Fibroblast of lung (primary cell): ENCODE measurements around the gene SNX15. TPM values are rescaled to one million over a fixed set of nuclear protein-coding genes. Genes with fewer than 3 reads are reported as not detected.

ENCODE experiments used
- DNase-seq, 2 donors: peaks; one replicate each; pipeline versions ENCODE4 v3.0.0 to v3.0.0-alpha.2; 2010; ENCODE audit warnings: low read depth in 2 of 2
- H2AFZ ChIP-seq: 2 replicates; pipeline ENCODE4 v1.5.1; 2012; ENCODE audit warnings: low read length, control low read depth, inconsistent platforms
- H3K27ac ChIP-seq: 2 replicates; pipeline ENCODE4 v1.5.1; 2011; ENCODE audit warnings: low read length, control low read depth; ENCODE audit not compliant: insufficient read depth
- H3K27me3 ChIP-seq: 2 replicates; pipeline ENCODE4 v1.5.1; 2011; ENCODE audit warnings: mild to moderate bottlenecking, low read length; ENCODE audit not compliant: control insufficient read depth, insufficient read depth
- H3K36me3 ChIP-seq: 2 replicates; pipeline ENCODE4 v1.5.1; 2011; ENCODE audit warnings: low read length; ENCODE audit not compliant: control insufficient read depth, insufficient read depth
- H3K4me1 ChIP-seq: 2 replicates; pipeline ENCODE4 v1.5.1; 2011; ENCODE audit warnings: low read length; ENCODE audit not compliant: control insufficient read depth, insufficient read depth; ENCODE audit errors: extremely low read depth
- H3K4me2 ChIP-seq: 2 replicates; pipeline ENCODE4 v1.5.1; 2011; ENCODE audit warnings: low read length, control low read depth; ENCODE audit not compliant: insufficient read depth; ENCODE audit errors: extremely low read depth
- H3K4me3 ChIP-seq, 4 experiments: fragments of 200-600 bp in 1 of 4; sonication (generic) in 1 of 4; replicated peaks in 1 of 4; 2 replicates each; pipeline ENCODE4 v1.5.1; 2011 to 2016; ENCODE audit warnings: low read length in 4 of 4, low read depth in 3 of 4, mild to moderate bottlenecking in 3 of 4, control low read depth in 2 of 4, inconsistent platforms in 1 of 4, mixed read lengths in 1 of 4; ENCODE audit not compliant: insufficient read depth in 1 of 4; ENCODE audit errors: control extremely low read depth in 1 of 4
- H3K79me2 ChIP-seq: 2 replicates; pipeline ENCODE4 v1.5.1; 2012; ENCODE audit warnings: mild to moderate bottlenecking, low read length, inconsistent platforms; ENCODE audit not compliant: control insufficient read depth, insufficient read depth
- H3K9ac ChIP-seq: 2 replicates; pipeline ENCODE4 v1.5.1; 2011; ENCODE audit warnings: mild to moderate bottlenecking, low read length, control low read depth; ENCODE audit not compliant: insufficient read depth
- H3K9me3 ChIP-seq: 2 replicates; pipeline ENCODE4 v1.5.1; 2012; ENCODE audit warnings: low read depth, low read length; ENCODE audit not compliant: control insufficient read depth, insufficient read depth
- H4K20me1 ChIP-seq: 2 replicates; pipeline ENCODE4 v1.5.1; 2011; ENCODE audit warnings: low read length; ENCODE audit not compliant: control insufficient read depth, insufficient read depth; ENCODE audit errors: extremely low read depth
- EZH2 ChIP-seq: IDR thresholded peaks from 2 replicates; pipeline ENCODE4 v1.5.1; 2012; ENCODE audit warnings: low read length, control low read depth, mild to moderate bottlenecking; ENCODE audit errors: missing control alignments
- polyA plus RNA-seq, 2 donors: library from polyadenylated mRNA; depleted of rRNA in 1 of 2; stranded (reverse) in 1 of 2; unstranded in 1 of 2; fragments of >200 nt; gene quantifications; 2 replicates each; pipeline ENCODE4 v1.2.1, GENCODE V29; 2011 to 2012; ENCODE audit warnings: missing spikeins in 1 of 2
- total RNA-seq: library from RNA; depleted of rRNA; stranded (reverse); fragments of >200 nt; gene quantifications from 2 replicates; pipeline ENCODE4 v1.2.1, GENCODE V29; 2014
- TF ChIP-seq, protein P1 (sequence below), 2 donors: IDR thresholded peaks in 1 of 2; conservative IDR thresholded peaks in 1 of 2; 1 replicate in 1 of 2; 2 replicates in 1 of 2; pipeline ENCODE4 v1.5.1; 2011 to 2012; ENCODE audit warnings: low read length in 2 of 2, control low read depth in 1 of 2, inconsistent platforms in 1 of 2, low read depth in 1 of 2, mild to moderate bottlenecking in 1 of 2

SNX15 gene
- total and polyA plus RNA-seq, 2 donors (not counting 1 experiment from before 2014, with no cell fraction given) = 10.2 to 14.4 TPM

GRCh38 chr11:65045061-65045460 is 17.8 kb downstream of the SNX15 start:
- Histone ChIP-seq H3K27ac (no peak overlapping the region), H3K27me3 (no peaks in the 10 kb centered on the region), H3K9me3 (no peaks in the 10 kb centered on the region), H3K4me2 (no peak overlapping the region), H3K4me1 (no peaks in the 10 kb centered on the region), H3K36me3 (peaks cover 4% of the 10 kb centered on the region), H4K20me1 (no peaks in the 10 kb centered on the region), H3K9ac (no peak overlapping the region), H3K79me2 (peaks cover 9% of the 10 kb centered on the region), H2AFZ (no peak overlapping the region), H3K4me3 (no peak overlapping the region)
- TF ChIP-seq, protein P1, sequence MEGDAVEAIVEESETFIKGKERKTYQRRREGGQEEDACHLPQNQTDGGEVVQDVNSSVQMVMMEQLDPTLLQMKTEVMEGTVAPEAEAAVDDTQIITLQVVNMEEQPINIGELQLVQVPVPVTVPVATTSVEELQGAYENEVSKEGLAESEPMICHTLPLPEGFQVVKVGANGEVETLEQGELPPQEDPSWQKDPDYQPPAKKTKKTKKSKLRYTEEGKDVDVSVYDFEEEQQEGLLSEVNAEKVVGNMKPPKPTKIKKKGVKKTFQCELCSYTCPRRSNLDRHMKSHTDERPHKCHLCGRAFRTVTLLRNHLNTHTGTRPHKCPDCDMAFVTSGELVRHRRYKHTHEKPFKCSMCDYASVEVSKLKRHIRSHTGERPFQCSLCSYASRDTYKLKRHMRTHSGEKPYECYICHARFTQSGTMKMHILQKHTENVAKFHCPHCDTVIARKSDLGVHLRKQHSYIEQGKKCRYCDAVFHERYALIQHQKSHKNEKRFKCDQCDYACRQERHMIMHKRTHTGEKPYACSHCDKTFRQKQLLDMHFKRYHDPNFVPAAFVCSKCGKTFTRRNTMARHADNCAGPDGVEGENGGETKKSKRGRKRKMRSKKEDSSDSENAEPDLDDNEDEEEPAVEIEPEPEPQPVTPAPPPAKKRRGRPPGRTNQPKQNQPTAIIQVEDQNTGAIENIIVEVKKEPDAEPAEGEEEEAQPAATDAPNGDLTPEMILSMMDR (conservative IDR thresholded peaks at IDR 0.05 in 1 of 2, IDR thresholded peaks at IDR 0.05 in 1 of 2; ENCODE audit: low read depth in 1 of 2, low read length in 2 of 2) = no peak
- TF ChIP-seq EZH2 = no peak
- DNase-seq = no peak

DNA sequence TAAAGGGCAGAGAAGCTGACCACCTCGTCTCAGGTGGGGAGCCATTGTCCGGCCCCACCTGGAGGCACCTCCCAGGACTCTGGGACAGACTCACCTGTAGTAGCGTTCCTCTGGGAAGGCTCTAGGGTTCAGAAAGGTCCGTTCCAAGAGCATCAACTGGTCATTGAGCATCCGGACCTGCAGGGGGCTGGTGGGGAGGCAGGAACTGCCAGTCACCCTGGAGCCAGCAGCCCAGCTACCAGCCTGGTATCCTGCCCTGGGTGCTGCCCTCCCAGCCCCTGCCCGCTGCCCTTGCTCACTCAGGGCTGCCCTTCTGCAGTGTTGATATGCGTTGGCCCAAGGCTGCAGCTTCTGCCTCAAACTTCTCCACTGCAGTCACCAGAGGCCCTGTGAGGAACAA is 18.5 kb downstream of the SNX15 start:
- H3K9me3 ChIP-seq = no peaks in the 10 kb centered on the region
- peaks cover 9% of the 10 kb centered on the region for H3K79me2 ChIP-seq
- TF ChIP-seq EZH2 = no peak
- TF ChIP-seq, protein P1 (conservative IDR thresholded peaks at IDR 0.05 in 1 of 2, IDR thresholded peaks at IDR 0.05 in 1 of 2; ENCODE audit: low read depth in 1 of 2, low read length in 2 of 2) = no peak
- no peaks in the 10 kb centered on the region for H3K27me3 ChIP-seq
- DNase-seq = no peak
- no peak overlapping the region for H3K4me3 ChIP-seq
- H3K36me3 ChIP-seq = peaks cover 4% of the 10 kb centered on the region
- no peak overlapping the region for H2AFZ ChIP-seq
- H4K20me1 ChIP-seq = no peaks in the 10 kb centered on the region
- H3K4me2 ChIP-seq = no peak overlapping the region
- no peak overlapping the region for H3K27ac ChIP-seq
- no peaks in the 10 kb centered on the region for H3K4me1 ChIP-seq
- no peak overlapping the region for H3K9ac ChIP-seq

DNA sequence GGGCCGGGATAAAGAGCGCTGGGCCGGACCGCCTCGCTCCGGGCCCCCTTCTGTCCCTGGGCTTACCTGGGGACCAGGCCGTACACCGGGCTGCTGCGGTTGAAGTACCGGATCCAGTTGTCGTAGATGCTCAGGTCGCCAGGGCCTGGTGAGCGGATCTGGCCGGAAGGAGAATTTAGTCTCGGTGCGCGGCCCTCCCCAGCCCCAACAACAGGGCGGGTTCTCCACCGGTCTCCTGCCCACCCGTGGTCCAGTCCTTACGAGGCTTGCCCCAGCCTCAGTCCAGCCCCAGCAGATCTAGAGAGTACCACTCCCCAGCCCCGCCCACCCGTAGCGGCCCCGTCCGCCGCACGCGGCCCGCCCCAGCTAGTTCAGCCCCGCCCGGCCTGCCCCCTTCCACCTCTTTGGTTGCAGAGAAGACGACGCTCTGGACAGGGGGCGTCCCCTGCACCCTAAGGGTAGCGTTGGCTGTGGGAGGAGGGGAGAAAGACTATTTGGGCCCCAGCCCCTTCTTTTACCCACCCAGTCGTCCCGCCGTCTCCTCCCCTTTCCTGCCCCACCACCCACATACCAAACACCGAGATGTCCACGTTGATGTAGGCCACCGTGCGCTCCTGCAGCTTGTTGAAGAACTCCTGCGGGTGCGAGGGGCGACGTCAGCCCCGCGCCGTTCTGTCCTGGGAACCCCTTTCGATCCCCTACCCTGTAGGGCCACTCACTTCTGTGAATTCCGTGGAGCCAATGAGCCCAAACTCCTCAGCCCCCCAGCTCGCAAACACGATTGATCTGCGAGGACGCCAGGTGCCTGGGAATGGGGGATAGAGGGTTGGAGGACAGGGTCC is 20.6 kb downstream of the SNX15 start:
- Histone ChIP-seq H3K4me3 (peak overlapping the region; percentile 21 to 63 (median 43)), H3K4me1 (no peaks in the 10 kb centered on the region), H3K79me2 (no peaks in the 10 kb centered on the region), H3K27ac (no peak overlapping the region), H3K36me3 (peaks cover 4% of the 10 kb centered on the region), H3K9ac (peak overlapping the region; percentile 58), H3K9me3 (no peaks in the 10 kb centered on the region), H3K4me2 (peak overlapping the region; percentile 83), H2AFZ (peak overlapping the region; percentile 85), H3K27me3 (no peaks in the 10 kb centered on the region), H4K20me1 (no peaks in the 10 kb centered on the region)
- TF ChIP-seq EZH2 = no peak
- TF ChIP-seq, protein P1 (conservative IDR thresholded peaks at IDR 0.05 in 1 of 2, IDR thresholded peaks at IDR 0.05 in 1 of 2; ENCODE audit: low read depth in 1 of 2, low read length in 2 of 2) = no peak
- peak in 1 of 2 donors; percentile 8 for DNase-seq
